SU-DHL-6 (cell line): ENCODE measurements around the gene COG4.

Experiments
- EZH2phosphoT487 ChIP-seq: fragments of 200-600 bp; sonication (generic), shearing (Covaris generic); conservative IDR thresholded peaks from 2 replicates; pipeline ENCODE4 v1.6.1; 2018; ENCODE audit warnings: mild to moderate bottlenecking, antibody characterized with exemption, low read length, moderate library complexity, mixed read lengths
- TF ChIP-seq, protein P1 (sequence below): fragments of 200-600 bp; sonication (generic); IDR thresholded peaks from one replicate; pipeline ENCODE4 v1.5.1; 2017; ENCODE audit warnings: antibody characterized with exemption, mild to moderate bottlenecking, low read length, moderate library complexity; ENCODE audit not compliant: insufficient read depth, poor library complexity, severe bottlenecking

DNA sequence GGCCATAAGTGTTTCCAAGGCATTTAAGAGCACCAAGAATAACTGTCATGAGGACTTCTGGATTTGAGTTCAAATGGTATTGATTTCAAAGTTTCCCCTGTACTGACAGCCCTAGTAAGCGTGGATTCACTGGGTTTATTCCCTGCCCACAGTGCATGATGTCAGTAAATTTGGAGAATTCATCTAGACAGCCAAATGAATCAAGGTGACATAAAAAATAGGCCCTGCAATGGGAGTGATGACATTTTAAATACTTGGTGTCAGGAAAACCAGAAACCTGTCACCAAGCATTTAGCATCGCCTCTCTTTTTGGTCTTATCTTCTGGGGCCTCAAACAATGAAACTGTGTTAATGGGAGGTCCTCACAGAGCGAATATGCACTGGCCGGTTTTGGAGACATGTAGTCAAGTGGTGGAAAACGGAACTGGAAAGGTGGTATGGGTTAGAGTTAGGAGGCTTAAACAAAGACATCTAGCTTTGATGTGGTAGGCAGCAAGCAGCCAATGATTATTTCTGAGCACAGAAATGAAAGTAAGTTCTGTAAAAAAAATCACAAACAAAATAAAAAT lies 29.1 kb downstream of the COG4 start:
- TF ChIP-seq, protein P1, sequence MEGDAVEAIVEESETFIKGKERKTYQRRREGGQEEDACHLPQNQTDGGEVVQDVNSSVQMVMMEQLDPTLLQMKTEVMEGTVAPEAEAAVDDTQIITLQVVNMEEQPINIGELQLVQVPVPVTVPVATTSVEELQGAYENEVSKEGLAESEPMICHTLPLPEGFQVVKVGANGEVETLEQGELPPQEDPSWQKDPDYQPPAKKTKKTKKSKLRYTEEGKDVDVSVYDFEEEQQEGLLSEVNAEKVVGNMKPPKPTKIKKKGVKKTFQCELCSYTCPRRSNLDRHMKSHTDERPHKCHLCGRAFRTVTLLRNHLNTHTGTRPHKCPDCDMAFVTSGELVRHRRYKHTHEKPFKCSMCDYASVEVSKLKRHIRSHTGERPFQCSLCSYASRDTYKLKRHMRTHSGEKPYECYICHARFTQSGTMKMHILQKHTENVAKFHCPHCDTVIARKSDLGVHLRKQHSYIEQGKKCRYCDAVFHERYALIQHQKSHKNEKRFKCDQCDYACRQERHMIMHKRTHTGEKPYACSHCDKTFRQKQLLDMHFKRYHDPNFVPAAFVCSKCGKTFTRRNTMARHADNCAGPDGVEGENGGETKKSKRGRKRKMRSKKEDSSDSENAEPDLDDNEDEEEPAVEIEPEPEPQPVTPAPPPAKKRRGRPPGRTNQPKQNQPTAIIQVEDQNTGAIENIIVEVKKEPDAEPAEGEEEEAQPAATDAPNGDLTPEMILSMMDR = no peak
- no peak for TF ChIP-seq EZH2phosphoT487
